Daoy (cell line): ENCODE data around the gene LYPD6. TPM values are rescaled to one million over a fixed set of nuclear protein-coding genes. Genes with fewer than 3 reads are reported as not detected.

Source experiments
- DNase-seq: peaks from one replicate; pipeline ENCODE4 v3.0.0-alpha.2; 2015; ENCODE audit warnings: low read depth
- total RNA-seq: library from RNA; depleted of rRNA; stranded (reverse); fragments of >200 nt; shearing (Covaris generic); gene quantifications from 2 replicates; pipeline ENCODE4 v1.2.3, GENCODE V29; 2014

LYPD6 gene
- total RNA-seq, 1 experiment from 2014 or later, result 8.5 TPM

DNA sequence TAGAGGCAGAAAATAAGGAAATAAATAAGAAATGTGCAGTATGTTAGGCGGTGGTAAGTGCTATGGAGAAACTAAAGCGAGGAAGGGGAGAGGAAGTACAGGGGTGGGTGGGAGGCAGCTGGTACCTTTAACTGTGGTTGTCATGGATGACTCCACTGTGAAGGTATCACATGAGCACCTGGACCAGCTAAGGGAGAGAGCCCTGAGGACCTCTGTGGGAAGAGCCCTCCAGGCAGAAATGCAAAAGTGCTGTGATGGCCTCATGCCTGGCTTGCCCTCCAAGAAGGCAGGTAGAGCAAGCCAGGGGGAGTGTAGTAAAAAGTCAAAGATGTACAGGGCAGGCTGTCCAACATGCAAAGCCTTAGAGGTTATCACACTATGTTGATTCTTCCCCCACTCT is 17.9 kb downstream of the LYPD6 start:
- no peak for DNase-seq

DNA sequence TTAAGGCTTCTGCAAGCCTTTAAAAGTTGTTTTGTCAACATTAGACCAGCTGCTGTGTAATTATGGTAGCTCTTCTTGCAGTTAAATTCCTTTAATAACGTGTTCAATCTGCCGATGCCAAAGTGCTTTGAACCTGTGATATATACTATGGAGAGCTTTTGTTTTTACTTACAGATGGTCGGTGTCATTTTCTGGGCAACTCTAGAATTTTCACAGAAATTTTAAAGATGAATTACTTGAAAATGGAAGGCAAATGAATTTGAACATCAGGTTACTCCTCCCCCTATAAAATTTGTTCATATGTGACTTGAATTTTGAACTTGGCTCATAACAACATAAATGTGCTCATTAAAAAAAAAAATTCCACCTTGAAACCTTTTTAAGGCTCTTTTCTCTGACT is 23.0 kb downstream of the LYPD6 start:
- DNase-seq, result no peak

DNA sequence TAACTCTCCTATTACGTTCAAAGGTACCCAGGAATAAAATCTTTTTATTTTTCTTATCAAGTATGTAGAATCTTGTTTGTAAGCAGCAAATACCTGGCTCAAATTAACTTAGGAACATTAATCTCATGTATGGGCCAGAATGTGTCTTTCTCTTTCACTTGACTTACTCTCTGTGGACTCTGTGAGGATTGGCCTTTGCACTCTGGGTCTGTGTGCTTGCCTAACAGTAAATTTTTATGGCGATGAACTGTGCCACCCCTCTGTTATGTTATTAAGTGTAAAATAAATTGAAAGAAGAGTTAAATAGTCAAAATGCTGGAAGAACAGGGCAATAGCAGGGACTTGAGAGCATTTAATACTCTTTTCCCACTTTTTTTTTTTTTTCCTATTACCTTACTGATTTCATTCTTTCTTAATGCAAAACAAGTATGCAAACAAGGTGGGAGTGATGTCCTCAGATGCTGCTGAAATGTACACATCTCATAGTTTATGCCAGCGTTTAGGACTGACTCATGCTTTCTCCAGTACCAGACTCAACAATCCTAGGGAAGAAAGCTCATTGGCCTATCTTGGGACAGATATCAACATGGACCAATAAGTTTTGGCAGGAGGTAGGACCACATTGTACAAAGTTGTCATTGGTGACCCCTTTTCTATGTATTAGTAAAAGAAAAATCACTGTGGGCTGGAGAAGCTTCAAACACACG is 25.5 kb downstream of the LYPD6 start:
- DNase-seq, result no peak

DNA sequence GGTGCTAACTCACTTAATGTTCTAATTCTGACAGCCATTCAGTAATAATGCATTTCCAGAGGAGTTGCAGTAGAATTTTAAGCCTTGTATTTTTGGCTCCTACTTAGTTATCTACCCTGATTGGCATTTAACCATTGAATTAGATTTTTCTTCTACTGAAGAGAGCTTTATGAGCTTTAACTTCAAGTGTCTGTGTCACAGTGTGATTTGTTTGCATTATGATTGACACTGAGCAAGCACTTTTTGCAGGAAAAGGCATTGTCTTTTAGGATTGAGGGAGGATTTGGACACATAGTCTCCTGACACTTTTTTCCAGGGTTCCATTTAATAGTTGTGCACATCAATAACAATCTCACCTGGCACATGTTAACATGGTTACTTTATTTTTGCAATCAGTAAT is 26.7 kb downstream of the LYPD6 start:
- no peak for DNase-seq

DNA sequence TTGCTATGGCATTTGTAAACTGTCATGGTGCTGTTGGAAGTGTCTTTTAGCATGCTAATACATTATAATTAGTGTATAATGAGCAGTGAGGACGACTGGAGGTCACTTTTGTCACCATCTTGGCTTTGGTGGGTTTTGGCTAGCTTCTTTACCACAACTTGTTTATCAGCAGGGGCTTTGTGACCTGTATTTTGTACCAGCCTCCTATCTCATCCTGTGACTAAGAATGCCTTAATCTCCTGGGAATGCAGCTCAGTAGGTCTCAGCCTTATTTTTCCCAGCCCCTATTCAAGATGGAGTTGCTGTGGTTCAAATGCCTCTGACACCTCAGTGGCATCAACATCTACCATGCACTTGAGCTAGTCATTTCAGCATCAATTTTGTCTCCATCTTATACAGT is 29.7 kb downstream of the LYPD6 start:
- peak; percentile 41 for DNase-seq

DNA sequence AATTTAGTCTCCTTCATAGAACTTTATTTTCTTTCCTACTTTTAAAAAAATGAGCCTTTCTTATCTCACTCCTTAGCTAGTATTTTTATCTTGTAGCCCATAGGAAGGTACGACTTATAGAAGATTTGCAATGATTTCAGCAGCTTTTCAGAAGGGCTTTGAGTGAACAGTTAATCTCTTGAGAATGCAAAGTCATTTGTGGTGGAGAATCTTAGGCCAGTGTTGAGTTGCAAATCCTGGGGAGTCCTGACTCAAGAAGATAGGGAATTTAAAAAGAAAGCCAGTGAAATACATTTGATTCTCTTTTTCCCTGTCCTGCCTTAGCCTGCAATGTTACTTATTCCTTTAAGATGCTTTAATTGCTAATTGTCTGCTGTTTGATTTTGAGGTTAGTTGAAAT is 33.6 kb downstream of the LYPD6 start:
- no peak for DNase-seq

DNA sequence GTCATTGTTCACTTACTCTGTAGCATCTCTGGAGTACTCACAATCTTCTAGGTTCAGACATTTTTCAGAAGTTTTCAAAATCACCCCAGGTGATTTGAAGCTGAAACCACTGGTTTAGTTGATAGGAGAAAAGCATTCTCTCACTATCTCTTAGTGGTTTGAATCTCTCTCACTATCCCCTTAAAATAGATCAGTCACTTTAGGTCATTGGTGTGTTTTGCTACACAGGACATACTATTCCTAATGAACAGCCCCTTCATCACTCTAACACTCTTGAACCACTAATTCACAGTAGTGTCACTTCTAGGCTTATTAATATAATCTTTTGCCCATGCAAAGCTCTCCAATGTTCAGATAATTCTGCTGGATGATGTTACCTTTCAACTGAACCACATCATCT is 34.5 kb downstream of the LYPD6 start:
- no peak for DNase-seq

DNA sequence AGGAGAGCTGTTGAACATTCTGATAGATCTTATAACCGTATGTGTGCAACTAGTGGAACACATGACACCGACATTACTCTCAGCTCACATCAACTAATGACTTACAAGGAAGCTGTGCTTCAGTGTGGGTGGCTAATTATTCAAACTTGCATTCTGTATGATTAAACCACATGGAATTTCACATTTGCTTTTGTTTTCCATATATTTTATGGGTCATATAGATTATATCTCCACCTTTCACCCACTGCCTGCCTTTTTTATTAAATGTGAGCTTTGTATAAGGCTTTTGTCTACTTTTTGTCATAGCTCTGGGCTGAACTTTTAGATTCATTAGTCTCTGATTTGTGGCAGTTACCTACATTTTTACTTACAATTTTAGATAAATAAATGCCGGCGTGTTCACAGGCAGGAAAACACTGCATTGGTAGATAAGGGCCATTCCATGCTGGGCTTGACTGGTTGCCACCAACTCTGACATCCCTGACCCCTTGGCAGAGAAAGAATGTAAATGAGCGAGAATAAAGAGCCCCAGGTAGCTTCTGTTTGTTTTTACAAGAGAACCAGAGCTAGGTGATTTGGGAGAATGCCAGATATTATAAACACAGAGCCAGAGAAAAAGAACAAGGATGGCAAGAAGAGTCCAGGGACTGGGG is 35.7 kb downstream of the LYPD6 start:
- DNase-seq, result peak; percentile 69

DNA sequence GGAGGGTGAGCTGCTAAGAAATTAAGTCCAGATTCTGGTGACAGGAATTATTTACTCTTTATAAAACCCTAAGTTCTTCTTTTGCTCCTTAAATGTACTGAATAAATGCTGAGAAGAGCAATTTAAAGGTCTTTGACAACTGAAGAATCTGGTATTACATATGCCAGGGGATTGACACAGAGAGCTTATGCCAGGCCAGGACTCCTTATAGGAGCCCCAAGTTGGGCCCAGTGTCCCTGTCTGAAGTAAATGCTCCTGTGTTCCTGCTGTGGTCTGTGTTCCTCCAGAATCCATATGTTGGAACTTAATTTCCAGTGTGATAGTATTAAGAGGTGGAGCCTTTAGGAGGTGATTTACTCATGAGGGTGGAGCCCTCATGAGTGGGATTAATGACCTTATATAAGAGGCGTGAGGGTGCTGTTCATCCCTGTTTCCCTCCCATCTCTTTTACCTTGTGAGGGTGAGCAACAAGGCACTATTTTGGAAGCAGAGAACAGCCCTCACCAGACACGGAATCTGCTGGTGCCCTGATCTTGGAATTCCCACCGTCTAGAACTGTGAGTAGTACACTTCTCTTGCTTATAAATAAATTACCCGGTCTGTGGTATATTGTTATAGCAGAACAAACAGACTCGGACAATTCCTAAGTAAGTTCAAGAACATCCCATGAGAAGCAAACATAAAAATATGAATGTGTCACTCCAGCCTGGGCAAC is 39.8 kb downstream of the LYPD6 start:
- no peak for DNase-seq

DNA sequence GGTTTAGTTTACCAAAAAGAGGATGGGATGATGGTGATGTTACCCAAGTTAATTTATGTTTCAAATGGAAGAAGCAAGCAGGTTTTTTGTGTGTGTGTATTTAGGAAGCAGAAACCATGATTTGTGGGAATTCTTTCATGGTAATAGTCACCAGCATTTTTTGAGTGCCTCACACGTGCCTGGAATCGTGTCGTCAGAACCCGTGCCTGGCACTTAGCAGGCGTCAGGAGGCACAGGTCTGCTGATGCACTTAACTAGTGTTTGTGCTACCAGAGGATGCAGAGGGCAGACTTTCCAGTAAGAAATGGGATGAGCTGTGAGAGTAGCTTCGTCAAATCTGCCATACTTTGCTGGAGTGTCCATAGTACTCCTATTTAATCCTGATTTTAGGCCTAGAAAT is 41.1 kb downstream of the LYPD6 start:
- DNase-seq, result no peak

DNA sequence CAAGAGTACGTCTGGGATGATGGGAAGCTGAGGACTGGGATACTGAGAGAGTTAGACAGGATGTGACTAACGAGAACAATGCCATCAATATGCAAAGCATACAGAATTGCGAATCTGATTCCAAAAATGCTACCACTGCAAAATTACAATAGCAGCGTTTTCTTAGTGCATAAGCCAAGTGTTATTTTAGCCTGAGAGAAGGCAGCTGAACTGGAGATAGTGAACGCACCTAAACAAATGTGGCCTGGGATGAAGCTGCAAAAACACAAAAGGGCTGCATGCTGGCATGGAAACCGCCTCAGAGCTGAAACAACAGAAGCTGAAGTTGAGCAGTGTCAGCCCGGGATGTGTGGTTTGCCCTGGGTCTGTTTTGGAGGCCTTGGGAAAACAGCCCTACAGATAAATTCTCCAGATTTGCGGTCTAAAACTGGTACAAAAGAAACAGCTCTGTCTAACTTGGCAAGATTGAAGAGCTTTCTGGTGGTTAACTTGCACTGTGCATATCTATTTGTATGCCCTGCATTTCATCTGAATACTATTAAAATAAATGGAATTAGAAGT is 45.5 kb downstream of the LYPD6 start:
- DNase-seq, result peak; percentile 48

DNA sequence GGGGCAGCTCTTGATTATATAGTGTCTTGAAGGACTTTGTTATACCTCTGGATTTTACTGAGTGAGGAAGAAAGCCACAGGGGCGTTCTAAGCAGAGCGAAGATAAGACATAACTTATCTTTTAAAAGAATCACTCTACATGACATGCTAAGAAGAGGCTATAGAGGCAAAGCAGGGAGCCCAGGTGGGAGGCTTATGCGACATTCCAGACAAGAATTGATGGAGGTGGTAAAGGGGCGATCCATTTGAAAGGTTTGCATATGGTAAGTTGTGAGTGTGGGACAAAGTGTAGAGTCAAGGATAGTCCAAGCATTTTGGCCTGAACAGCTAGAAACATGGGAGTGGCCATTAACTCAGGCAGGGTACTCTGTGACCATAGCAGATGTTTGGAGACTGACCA is 49.8 kb downstream of the LYPD6 start:
- DNase-seq, result no peak

DNA sequence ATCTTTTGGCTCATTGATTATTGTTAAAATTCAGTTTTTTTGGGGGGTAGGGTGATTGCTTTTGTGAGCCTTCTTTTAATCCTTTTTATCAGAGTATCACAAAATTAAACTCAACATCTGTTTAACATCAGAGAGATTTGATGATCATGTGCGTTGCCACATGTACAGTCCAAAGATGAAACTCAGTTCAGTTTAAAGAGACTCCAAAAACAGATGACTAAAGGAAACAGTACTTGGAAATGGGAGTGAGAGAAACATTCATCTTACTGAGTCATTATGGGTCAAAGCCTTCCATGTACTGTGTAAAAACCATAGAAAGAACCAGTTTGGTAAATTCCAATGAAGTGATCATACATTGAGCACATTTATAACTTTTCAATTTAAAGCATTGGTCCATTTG is 53.0 kb downstream of the LYPD6 start:
- peak; percentile 4 for DNase-seq

DNA sequence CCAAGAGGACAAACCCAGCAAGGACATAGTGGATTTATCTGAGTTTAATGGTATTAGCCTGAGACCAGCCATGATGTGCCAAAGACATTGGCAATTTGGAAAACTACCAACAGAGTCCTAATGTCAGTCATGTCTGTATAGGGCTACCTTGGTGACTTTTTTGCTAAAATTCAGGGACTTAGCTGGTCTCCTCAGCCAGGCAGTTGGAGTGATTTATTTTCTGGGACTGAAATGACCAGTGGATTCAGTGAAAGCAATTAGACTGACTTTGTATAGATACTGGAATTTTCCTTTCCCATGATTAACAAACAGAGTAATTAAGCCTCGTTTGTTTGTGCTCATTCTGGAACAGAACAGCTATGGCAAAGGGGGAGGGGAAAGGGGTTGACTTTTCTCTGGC is 55.0 kb downstream of the LYPD6 start:
- no peak for DNase-seq

DNA sequence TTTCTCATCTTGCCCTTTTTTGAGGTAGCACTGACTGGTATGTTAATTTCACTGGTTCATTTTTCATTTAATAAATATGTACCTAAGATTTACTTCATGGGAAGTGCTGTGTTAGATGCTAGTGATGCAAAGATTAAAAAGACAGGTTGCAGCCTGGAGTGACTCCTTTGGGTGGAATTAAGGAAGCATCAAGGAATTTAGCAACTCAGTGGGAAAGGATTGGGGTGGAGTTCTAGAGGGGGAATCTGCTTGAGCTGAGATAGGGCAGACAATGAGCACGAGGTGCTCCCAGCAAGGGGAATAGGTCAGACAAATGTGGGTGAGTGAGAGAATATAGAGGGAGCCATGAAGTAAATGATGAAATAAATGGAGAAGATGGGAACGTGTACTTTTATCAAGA is 57.0 kb downstream of the LYPD6 start:
- DNase-seq, result no peak

DNA sequence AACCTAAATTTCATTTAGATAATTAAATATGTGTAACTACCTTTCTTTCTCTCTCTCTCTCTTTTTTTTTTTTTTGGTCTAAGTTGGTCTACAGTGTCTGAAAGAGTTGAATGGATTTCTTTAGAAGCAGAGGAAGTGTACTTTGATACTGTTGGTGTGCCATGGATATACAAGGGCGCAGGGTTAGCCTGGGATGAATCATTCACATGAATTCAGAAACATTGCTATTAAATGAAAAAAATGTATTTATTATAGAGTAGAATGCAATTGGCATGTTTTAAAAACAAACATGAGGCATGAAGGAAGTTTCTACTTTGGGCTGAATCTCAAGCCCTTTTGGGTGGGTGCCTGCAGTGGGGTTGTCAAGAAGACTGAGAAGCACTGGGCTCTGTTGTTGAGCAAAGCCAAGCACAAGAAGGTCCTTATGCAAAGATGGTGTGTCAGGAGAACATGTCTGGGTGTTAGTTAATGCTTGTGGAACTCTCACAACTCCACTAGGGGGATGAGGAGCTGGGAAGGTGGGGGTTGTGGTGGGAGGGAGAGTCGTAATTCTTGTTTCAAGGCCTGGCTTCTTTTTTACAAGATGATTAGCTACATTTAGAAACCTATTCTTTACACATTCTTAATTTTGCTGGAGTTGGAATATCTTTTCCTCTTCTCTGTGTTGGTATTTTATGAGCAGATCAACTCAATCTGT is 57.9 kb downstream of the LYPD6 start:
- no peak for DNase-seq

DNA sequence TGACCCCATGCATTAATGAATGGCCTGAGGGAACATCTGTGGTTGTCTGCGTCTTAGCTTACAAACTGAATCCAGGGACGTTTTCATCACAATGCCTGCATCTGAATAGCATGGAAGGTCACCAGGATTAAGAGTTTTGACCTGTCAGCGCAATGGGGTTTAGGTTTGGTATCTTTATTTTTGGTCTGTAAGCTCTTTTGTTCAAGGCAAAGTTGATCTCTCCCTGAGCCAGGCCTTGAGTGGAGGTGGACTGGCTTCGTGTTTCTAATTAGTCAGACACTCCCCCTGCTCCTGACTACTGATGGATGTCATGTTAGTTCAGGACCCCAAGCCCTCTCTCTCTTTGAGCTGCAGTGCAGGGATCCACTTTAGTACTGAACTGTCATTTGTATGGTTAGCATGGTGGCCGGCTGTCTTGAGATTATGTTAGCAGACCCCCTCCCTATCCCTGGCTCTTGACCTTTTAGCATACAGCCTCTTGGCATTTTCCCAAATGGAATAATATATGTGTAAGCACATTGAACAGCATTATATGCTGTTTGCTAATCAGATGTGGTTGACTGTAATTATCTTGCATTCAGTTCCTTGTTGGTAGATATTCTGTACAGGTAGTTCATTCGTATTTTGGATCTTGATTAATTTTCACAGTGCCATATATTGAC is 59.2 kb downstream of the LYPD6 start:
- no peak for DNase-seq

DNA sequence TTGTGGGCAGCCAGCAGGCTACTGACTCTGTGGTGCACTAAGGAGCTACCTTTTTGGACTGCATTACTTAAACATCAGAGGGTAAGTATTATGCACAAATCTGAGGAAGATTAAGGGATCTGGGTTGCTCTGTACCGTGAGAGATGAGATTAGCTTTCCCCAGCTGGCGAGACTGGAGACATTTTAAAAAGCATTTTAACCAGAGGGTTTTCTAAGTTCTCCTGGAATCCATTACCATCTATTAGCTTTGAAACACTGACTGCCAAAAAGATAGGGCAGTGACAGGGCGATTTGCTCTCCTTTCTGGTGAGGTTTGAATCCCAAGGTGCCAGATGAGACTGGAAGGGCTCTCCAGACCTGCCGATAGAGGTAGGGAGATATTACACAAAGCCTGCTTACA is 63.2 kb downstream of the LYPD6 start:
- DNase-seq, result no peak

DNA sequence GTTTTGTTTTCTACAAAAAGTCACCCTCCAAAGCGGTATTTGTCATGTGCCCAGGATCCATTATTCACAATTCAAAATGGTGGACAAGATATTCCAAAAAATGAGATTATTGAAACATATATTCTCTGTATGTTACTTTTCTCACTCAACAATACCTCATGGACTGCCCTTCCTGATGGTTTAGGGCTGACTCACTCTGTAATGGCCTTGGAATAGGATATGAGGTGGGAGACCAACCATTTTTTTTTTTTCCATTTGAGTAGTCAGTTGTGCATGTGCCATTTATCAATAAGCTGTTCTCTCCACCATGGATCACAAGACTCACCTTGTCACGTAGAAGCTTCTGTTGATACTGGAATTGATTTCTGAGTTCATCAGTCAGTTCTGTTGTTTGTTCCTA is 64.5 kb downstream of the LYPD6 start:
- peak; percentile 55 for DNase-seq

DNA sequence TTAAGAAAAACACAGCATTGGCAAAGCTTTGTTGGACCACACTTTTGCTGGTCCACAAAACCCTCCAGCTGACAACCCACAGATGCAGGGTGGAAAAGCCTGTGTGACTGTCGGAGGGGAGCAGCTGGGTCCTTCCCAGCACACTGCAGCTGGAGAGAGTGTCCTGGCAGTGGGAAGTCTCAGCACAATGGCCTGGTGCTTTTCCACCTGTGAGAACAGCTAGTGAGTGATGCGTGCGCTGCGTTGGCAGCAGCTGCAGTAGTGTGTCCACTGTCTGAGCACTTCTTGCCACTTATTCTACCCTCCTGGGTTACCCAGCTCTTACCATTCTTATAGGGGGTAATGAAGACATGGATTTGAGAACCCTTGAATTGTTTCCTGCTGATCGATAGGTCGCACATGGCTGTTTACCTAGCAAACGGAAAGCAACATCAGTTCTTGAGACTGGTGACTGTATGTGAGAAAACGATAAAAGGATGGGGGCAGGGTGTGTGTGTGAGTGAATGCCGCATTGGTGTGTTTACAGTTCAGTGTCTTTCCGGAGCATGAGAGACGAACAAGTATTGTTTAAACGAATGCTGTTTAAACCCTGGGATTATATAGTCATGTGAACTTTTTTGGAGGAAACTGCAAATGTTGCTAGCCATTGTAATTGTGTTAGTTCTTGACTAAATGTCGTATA is 69.7 kb downstream of the LYPD6 start:
- no peak for DNase-seq

DNA sequence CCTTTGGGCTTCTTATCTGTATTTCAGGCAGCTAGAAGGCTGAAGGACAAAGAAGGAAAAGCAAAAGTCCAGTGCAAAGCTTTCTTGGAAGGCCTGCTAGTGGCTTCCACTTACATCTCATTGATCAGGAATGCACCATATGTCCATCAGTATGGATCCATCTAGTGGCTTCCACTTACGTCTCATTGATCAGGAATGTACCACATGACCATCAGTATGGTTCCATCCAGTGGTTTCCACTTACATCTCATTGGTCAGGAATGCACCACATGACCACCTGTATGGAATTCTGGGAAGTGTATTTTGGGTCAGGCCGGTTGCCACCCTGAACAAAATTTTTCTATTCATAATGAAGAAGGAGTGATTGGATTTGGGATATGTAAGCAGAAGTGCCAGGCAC is 70.6 kb downstream of the LYPD6 start:
- DNase-seq, result no peak
